ENCODE measurements around the gene LARGE1.

DNA sequence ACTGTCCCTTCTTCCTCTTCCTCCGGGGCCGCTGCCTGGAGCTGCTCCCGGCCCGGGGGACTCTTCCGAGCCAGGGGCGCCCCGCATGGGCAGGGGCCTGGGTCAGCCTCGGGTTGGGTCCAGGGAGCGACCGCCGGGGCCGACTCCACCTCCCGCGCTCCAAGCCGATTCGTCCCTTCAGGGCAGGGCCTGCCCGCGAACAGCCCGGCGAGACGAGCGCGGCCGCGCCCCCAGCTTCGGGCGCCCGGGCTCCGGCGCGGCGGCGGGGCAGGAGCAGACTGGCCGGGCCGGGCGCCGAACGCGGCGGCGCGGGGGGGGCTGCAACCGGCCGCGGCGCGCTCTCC, at the start of gene LARGE1:
- TF ChIP-seq SMAD1 (IDR thresholded peaks at IDR 0.05; ENCODE audit: low read depth, low read length, partially characterized antibody) (no peak), KDM1A (IDR thresholded peaks at IDR 0.05) (no peak), CTCF (IDR thresholded peaks at IDR 0.05 in 2 of 3, conservative IDR thresholded peaks at IDR 0.05 in 1 of 3; ENCODE audit: insufficient read depth in 2 of 3, low read depth in 1 of 3, low read length in 3 of 3) (no peak), HOXB6 (CRISPR knock-in tag; IDR thresholded peaks at IDR 0.05; ENCODE audit: borderline replicate concordance) (no peak), E2F8 (IDR thresholded peaks at IDR 0.05; ENCODE audit: low read depth, partially characterized antibody) (no peak), ZNF274 (IDR thresholded peaks at IDR 0.05; ENCODE audit: borderline replicate concordance, low read depth, low read length) (no peak), SETDB1 (IDR thresholded peaks at IDR 0.05; ENCODE audit: low read length) (no peak), POLR2AphosphoS5 (IDR thresholded peaks at IDR 0.05; ENCODE audit: control insufficient read depth, insufficient read depth, low read depth, low read length) (no peak), FOXA1 (IDR thresholded peaks at IDR 0.05; ENCODE audit: borderline replicate concordance) (no peak), TCF15 (CRISPR knock-in tag; IDR thresholded peaks at IDR 0.05) (no peak), CREM (IDR thresholded peaks at IDR 0.05; ENCODE audit: low read depth) (no peak)
- TF ChIP-seq, protein P1, sequence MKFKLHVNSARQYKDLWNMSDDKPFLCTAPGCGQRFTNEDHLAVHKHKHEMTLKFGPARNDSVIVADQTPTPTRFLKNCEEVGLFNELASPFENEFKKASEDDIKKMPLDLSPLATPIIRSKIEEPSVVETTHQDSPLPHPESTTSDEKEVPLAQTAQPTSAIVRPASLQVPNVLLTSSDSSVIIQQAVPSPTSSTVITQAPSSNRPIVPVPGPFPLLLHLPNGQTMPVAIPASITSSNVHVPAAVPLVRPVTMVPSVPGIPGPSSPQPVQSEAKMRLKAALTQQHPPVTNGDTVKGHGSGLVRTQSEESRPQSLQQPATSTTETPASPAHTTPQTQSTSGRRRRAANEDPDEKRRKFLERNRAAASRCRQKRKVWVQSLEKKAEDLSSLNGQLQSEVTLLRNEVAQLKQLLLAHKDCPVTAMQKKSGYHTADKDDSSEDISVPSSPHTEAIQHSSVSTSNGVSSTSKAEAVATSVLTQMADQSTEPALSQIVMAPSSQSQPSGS (CRISPR knock-in tag; IDR thresholded peaks at IDR 0.05): no peak
- TF ChIP-seq, protein P2, sequence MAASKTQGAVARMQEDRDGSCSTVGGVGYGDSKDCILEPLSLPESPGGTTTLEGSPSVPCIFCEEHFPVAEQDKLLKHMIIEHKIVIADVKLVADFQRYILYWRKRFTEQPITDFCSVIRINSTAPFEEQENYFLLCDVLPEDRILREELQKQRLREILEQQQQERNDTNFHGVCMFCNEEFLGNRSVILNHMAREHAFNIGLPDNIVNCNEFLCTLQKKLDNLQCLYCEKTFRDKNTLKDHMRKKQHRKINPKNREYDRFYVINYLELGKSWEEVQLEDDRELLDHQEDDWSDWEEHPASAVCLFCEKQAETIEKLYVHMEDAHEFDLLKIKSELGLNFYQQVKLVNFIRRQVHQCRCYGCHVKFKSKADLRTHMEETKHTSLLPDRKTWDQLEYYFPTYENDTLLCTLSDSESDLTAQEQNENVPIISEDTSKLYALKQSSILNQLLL (CRISPR knock-in tag; IDR thresholded peaks at IDR 0.05; ENCODE audit: borderline replicate concordance): no peak

Measured in K562 (cell line).